Hepatocyte (in vitro differentiated cells): ENCODE results near the gene SH3TC1. TPM values are rescaled to one million over a fixed set of nuclear protein-coding genes. Genes with fewer than 3 reads are reported as not detected.

Experiments
- DNase-seq: peaks from one replicate; pipeline ENCODE4 v3.0.0-alpha.2; 2016; ENCODE audit warnings: low spot score
- H2AFZ ChIP-seq: fragments of 200-600 bp; sonication (generic); 2 replicates; pipeline ENCODE4 v1.6.0; 2016; ENCODE audit warnings: antibody characterized with exemption, mild to moderate bottlenecking
- H3K27ac ChIP-seq: fragments of 200-600 bp; sonication (generic); 2 replicates; pipeline ENCODE4 v1.5.1; 2016; ENCODE audit warnings: mild to moderate bottlenecking
- H3K27me3 ChIP-seq: fragments of 200-600 bp; sonication (generic); 2 replicates; pipeline ENCODE4 v1.6.1; 2016
- H3K36me3 ChIP-seq: fragments of 200-600 bp; sonication (generic); replicated peaks from 2 replicates; pipeline ENCODE4 v1.5.1; 2016; ENCODE audit warnings: low read depth; ENCODE audit not compliant: insufficient read depth
- H3K4me1 ChIP-seq: fragments of 200-600 bp; sonication (generic); 2 replicates; pipeline ENCODE4 v1.5.1; 2016; ENCODE audit warnings: mild to moderate bottlenecking, moderate library complexity; ENCODE audit not compliant: insufficient read depth
- H3K4me2 ChIP-seq: fragments of 200-600 bp; sonication (generic); 2 replicates; pipeline ENCODE4 v1.6.0; 2016
- H3K4me3 ChIP-seq: fragments of 200-600 bp; sonication (generic); 2 replicates; pipeline ENCODE4 v1.5.1; 2016; ENCODE audit warnings: mild to moderate bottlenecking
- H3K79me2 ChIP-seq: fragments of 200-600 bp; sonication (generic); 2 replicates; pipeline ENCODE4 v1.6.0; 2017; ENCODE audit warnings: mild to moderate bottlenecking
- H3K9me2 ChIP-seq: fragments of 200-600 bp; sonication (generic); replicated peaks from 2 replicates; pipeline ENCODE4 v1.6.0; 2017; ENCODE audit warnings: mild to moderate bottlenecking; ENCODE audit not compliant: insufficient read depth
- H3K9me3 ChIP-seq: fragments of 200-600 bp; sonication (generic); 2 replicates; pipeline ENCODE4 v1.5.1; 2016; ENCODE audit warnings: low read depth, mild to moderate bottlenecking
- H4K20me1 ChIP-seq: fragments of 200-600 bp; sonication (generic); 2 replicates; pipeline ENCODE4 v1.6.0; 2016; ENCODE audit warnings: mild to moderate bottlenecking; ENCODE audit not compliant: insufficient read depth, poor library complexity, severe bottlenecking
- EZH2 ChIP-seq: fragments of 200-600 bp; sonication (generic); IDR thresholded peaks from 2 replicates; pipeline ENCODE4 v1.6.1; 2016; ENCODE audit warnings: antibody characterized with exemption, mild to moderate bottlenecking, borderline replicate concordance
- EZH2phosphoT487 ChIP-seq: fragments of 200-600 bp; sonication (generic); IDR thresholded peaks from one replicate; pipeline ENCODE4 v1.6.1; 2018; ENCODE audit warnings: antibody characterized with exemption, mild to moderate bottlenecking, low read depth, moderate library complexity; ENCODE audit not compliant: unreplicated experiment, severe bottlenecking
- WGBS: methylation state at CpG from one replicate; pipeline ENCODE4 v1.1.6; 2016; ENCODE audit warnings: low lambda C conversion rate; ENCODE audit errors: missing lambda C conversion rate; 5-methylcytosine and 5-hydroxymethylcytosine counted together
- polyA plus RNA-seq: library from polyadenylated mRNA; unstranded; fragments of >200 nt; fragmentation: Nextera tagmentation; extraction: Ambion mirVana; gene quantifications from 2 replicates; pipeline ENCODE4 v1.2.1, GENCODE V29; 2016
- total RNA-seq: library from RNA; depleted of rRNA; stranded (reverse); fragments of >200 nt; gene quantifications from 2 replicates; pipeline ENCODE4 v1.2.3, GENCODE V29; 2014
- TF ChIP-seq, protein P1 (sequence below): fragments of 200-600 bp; sonication (generic); IDR thresholded peaks from 2 replicates; pipeline ENCODE4 v1.5.1; 2016; ENCODE audit warnings: antibody characterized with exemption, mild to moderate bottlenecking; ENCODE audit not compliant: poor library complexity

Gene SH3TC1
- total and polyA plus RNA-seq, 2 experiments from 2014 or later = 30.3 to 35.4 TPM

DNA sequence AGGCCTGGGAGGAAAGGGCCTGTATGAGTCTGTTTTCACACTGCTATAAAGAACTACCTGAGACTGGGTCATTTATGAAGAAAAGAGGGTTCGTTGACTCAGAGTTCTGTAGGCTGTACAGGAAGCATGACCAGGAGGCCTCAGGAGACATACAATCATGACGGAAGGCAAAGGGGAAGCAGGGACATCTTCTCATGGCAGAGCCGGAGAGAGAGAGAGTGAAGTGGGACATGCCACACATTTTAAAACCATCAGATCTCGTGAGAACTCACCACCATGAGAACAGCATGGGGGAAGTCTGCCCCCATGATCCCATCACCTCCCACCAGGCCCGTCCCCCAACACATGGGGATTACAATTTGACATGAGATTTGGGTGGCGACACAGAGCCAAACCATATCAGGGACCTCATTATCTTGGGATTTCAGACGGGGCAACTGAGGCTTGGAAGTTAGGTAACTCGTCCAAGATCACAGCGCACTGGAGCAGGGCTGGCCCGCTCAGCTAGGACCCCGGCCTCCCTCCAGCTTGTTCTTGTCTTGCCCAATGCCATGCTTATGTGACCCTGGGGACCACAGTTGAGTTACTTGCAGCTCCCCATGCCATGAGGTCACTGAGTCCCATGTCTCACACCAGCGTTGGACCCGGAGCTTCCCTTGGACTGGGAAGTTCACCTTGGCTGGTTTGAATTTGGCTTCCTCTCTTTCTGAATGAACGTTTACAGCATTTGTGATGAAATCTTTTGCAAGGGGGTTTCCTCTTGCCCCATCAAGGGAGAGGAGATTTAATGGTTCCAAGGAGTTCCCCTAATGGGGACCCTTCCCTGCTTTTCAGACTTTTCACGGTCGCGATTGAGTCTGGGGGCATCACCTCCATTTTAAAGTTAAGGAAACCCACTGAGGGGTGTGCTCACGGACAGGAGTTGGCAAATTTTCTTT is 88.5 kb downstream of the SH3TC1 start:
- H3K79me2 ChIP-seq = no peaks in the 10 kb centered on the region
- H3K27ac ChIP-seq = no peak overlapping the region
- H3K27me3 ChIP-seq = no peaks in the 10 kb centered on the region
- H3K4me1 ChIP-seq = no peaks in the 10 kb centered on the region
- no peaks in the 10 kb centered on the region for H3K36me3 ChIP-seq
- 93% methylated on average over 18 of the region's 18 CpGs for WGBS
- no peaks in the 10 kb centered on the region for H4K20me1 ChIP-seq
- no peak for TF ChIP-seq EZH2
- no peak for TF ChIP-seq EZH2phosphoT487
- TF ChIP-seq, protein P1, sequence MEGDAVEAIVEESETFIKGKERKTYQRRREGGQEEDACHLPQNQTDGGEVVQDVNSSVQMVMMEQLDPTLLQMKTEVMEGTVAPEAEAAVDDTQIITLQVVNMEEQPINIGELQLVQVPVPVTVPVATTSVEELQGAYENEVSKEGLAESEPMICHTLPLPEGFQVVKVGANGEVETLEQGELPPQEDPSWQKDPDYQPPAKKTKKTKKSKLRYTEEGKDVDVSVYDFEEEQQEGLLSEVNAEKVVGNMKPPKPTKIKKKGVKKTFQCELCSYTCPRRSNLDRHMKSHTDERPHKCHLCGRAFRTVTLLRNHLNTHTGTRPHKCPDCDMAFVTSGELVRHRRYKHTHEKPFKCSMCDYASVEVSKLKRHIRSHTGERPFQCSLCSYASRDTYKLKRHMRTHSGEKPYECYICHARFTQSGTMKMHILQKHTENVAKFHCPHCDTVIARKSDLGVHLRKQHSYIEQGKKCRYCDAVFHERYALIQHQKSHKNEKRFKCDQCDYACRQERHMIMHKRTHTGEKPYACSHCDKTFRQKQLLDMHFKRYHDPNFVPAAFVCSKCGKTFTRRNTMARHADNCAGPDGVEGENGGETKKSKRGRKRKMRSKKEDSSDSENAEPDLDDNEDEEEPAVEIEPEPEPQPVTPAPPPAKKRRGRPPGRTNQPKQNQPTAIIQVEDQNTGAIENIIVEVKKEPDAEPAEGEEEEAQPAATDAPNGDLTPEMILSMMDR = no peak
- H3K4me2 ChIP-seq = no peak overlapping the region
- H3K4me3 ChIP-seq = no peak overlapping the region
- DNase-seq = no peak
- H3K9me3 ChIP-seq = no peaks in the 10 kb centered on the region
- no peaks in the 10 kb centered on the region for H3K9me2 ChIP-seq
- H2AFZ ChIP-seq = no peak overlapping the region

DNA sequence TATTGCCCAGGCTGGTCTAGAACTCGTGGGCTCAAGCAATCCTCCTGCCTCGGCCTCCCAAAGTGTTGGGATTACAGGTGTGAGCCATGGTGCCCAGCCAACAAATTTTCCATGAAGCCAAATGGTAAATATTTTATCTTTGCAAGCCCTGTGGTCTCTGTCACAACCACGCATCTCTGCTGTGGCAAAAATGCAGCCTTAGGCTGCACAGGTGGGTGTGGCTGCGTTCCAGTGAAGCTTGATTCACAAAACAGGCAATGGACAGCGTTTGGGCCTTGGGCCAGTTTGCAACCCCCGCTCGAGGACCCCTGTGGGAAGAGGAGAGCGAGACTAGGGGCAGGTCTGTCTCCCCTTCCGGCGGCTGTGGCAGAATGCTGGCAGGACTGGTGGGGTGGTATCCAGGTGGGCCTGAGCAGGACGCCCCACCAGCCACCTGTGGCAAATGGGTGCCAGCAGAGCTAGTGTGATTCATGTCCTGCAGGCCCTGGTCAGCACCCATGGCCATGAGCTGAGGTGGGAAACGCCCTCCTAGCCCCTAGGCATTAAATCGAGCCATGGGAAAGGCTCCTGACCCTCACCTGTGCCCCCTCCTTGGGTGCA is 90.2 kb downstream of the SH3TC1 start:
- Histone ChIP-seq H4K20me1 (no peaks in the 10 kb centered on the region), H3K4me2 (no peak overlapping the region), H3K9me3 (no peaks in the 10 kb centered on the region), H3K4me1 (no peaks in the 10 kb centered on the region), H3K36me3 (no peaks in the 10 kb centered on the region), H3K4me3 (no peak overlapping the region), H3K79me2 (no peaks in the 10 kb centered on the region), H3K9me2 (no peaks in the 10 kb centered on the region), H3K27ac (no peak overlapping the region), H2AFZ (no peak overlapping the region), H3K27me3 (no peaks in the 10 kb centered on the region)
- DNase-seq = no peak
- 89% methylated on average over 13 of the region's 13 CpGs for WGBS
- TF ChIP-seq, protein P1 = no peak
- no peak for TF ChIP-seq EZH2phosphoT487
- TF ChIP-seq EZH2 = no peak

DNA sequence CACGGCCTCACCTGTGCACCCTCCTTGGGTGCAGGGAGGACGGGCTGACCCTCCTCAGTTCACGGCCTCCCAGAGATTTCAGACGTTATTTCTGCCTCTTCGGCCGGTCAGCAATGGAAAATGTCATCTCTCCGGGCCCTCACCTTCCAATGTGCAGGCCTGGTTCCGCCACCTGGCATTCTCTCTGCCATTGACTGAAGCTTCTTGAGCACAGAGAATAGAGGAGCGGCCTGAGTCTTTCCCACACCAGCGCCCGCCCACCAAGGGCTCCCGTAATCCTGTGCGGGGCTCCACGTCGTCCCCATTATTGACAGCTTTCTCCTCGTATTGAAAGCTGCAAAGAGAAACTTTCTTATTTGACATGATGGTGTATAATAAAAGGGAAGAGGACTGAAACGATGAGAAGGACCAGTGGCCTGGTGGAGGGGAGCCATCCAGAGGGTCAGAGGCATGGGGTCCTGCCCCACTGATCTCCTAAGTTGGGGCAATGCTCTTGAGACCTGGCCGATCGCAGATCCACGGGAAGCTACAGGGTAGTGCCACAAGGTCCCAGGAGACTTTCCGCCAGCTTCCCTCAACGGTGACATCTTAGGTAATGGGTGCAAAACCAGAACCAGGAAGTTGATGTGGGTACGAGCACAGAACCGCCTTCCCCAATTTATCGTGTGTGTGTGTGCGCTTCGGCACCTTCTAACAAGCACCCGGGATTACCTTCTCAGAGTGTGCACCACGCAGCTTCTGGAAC is 91.0 kb downstream of the SH3TC1 start:
- Histone ChIP-seq H4K20me1 (no peaks in the 10 kb centered on the region), H2AFZ (no peak overlapping the region), H3K9me3 (no peaks in the 10 kb centered on the region), H3K27ac (no peak overlapping the region), H3K9me2 (no peaks in the 10 kb centered on the region), H3K4me1 (no peaks in the 10 kb centered on the region), H3K4me3 (no peak overlapping the region), H3K79me2 (no peaks in the 10 kb centered on the region), H3K27me3 (no peaks in the 10 kb centered on the region), H3K36me3 (no peaks in the 10 kb centered on the region), H3K4me2 (no peak overlapping the region)
- WGBS = 95% methylated on average over 29 of the region's 29 CpGs
- DNase-seq = no peak
- TF ChIP-seq EZH2 = no peak
- TF ChIP-seq, protein P1 = no peak
- TF ChIP-seq EZH2phosphoT487 = no peak
